ENCODE results near the gene ANKDD1B. TPM values are rescaled to one million over a fixed set of nuclear protein-coding genes. Genes with fewer than 3 reads are reported as not detected.

Gene ANKDD1B
- total and polyA plus RNA-seq, 2 donors (not counting 1 experiment from before 2014, with no cell fraction given): 0.07 to 0.66 TPM

DNA sequence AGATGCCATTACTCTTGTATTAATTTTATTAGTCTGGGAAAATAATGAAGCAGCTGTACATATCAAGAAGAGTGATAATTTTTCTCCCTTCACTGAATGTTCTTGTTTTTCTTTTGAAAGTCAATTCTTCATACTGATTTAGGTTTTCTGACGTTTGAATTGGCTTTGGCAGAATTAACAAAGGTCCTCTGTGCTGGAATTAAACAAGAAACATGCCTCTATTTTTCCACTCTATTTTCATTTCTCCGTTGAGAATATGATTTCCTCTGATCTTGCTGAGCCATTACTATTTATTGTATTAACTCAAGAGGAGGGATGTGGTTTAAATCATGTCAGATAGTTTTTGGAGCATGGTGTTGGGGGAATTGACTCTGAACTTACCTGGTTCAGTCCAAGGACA lies 42.3 kb downstream of the ANKDD1B start:
- Histone ChIP-seq H4K20me1 (ENCODE audit: control insufficient read depth, extremely low read depth, insufficient read depth, low read length) (no peaks in the 10 kb centered on the region), H3K4me1 (ENCODE audit: control insufficient read depth, extremely low read depth, insufficient read depth, low read length) (no peaks in the 10 kb centered on the region), H3K27me3 (ENCODE audit: control insufficient read depth, insufficient read depth, low read length) (no peaks in the 10 kb centered on the region), H2AFZ (ENCODE audit: low read length) (no peak overlapping the region), H3K9ac (ENCODE audit: insufficient read depth, low read length) (no peak overlapping the region), H3K27ac (ENCODE audit: insufficient read depth, low read length) (no peak overlapping the region), H3K79me2 (ENCODE audit: control insufficient read depth, insufficient read depth, low read length) (no peaks in the 10 kb centered on the region), H3K4me3 (replicated peaks in 1 of 4; ENCODE audit: control extremely low read depth in 1 of 4, insufficient read depth in 1 of 4, low read depth in 3 of 4, low read length in 4 of 4) (no peak overlapping the region), H3K36me3 (ENCODE audit: control insufficient read depth, insufficient read depth, low read length) (no peaks in the 10 kb centered on the region), H3K9me3 (ENCODE audit: control insufficient read depth, insufficient read depth, low read depth, low read length) (no peaks in the 10 kb centered on the region), H3K4me2 (ENCODE audit: extremely low read depth, insufficient read depth, low read length) (no peak overlapping the region)
- DNase-seq (ENCODE audit: low read depth in 2 of 2): no peak
- TF ChIP-seq EZH2 (IDR thresholded peaks at IDR 0.05; ENCODE audit: low read length, missing control alignments) (no peak), CTCF (conservative IDR thresholded peaks at IDR 0.05 in 1 of 2, IDR thresholded peaks at IDR 0.05 in 1 of 2; ENCODE audit: low read depth in 1 of 2, low read length in 2 of 2) (no peak)

DNA sequence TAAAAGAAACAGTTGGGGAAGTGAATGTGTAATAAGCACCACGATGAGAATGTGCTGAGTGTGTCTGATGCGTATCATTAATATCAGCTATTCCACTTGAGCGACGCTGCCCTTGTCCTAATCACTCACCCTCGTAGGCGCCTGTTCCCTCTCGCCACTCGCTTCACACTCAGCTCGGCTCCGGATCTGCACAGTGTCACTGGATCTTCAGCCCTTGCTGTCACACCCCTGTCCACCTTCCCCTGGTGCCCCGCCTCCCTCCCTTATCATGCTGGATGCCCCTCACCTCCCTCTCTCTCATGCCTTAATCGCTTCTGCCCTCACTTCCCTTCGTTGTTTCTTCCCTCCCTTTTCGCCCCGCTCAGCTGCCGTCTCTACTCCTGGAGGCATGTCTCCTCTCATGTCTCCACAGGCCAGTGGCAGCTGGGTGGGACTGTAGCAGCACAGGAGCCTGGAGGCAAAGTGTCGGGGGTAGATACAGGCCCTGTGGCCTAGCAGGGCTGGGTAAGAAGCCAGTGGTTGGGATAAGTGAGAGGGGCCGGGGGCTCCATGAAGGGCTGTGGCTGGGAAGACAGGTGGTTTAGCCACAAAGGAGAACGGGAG lies 43.5 kb downstream of the ANKDD1B start:
- Histone ChIP-seq H3K4me3 (replicated peaks in 1 of 4; ENCODE audit: control extremely low read depth in 1 of 4, insufficient read depth in 1 of 4, low read depth in 3 of 4, low read length in 4 of 4) (no peak overlapping the region), H2AFZ (ENCODE audit: low read length) (no peak overlapping the region)
- TF ChIP-seq EZH2 (IDR thresholded peaks at IDR 0.05; ENCODE audit: low read length, missing control alignments) (no peak), CTCF (conservative IDR thresholded peaks at IDR 0.05 in 1 of 2, IDR thresholded peaks at IDR 0.05 in 1 of 2; ENCODE audit: low read depth in 1 of 2, low read length in 2 of 2) (no peak)

GRCh38 chr5:75656311-75657003 lies 45.2 kb downstream of the ANKDD1B start:
- Histone ChIP-seq H4K20me1 (ENCODE audit: control insufficient read depth, extremely low read depth, insufficient read depth, low read length) (no peaks in the 10 kb centered on the region), H3K4me3 (replicated peaks in 1 of 4; ENCODE audit: control extremely low read depth in 1 of 4, insufficient read depth in 1 of 4, low read depth in 3 of 4, low read length in 4 of 4) (peak overlapping the region; percentile 55 to 91 (median 64)), H3K36me3 (ENCODE audit: control insufficient read depth, insufficient read depth, low read length) (no peaks in the 10 kb centered on the region), H3K9me3 (ENCODE audit: control insufficient read depth, insufficient read depth, low read depth, low read length) (no peaks in the 10 kb centered on the region), H3K4me2 (ENCODE audit: extremely low read depth, insufficient read depth, low read length) (peak overlapping the region; percentile 74), H3K9ac (ENCODE audit: insufficient read depth, low read length) (no peak overlapping the region), H3K27ac (ENCODE audit: insufficient read depth, low read length) (peak overlapping the region; percentile 42), H2AFZ (ENCODE audit: low read length) (peak overlapping the region; percentile 85), H3K4me1 (ENCODE audit: control insufficient read depth, extremely low read depth, insufficient read depth, low read length) (no peaks in the 10 kb centered on the region), H3K79me2 (ENCODE audit: control insufficient read depth, insufficient read depth, low read length) (no peaks in the 10 kb centered on the region), H3K27me3 (ENCODE audit: control insufficient read depth, insufficient read depth, low read length) (no peaks in the 10 kb centered on the region)
- TF ChIP-seq CTCF (conservative IDR thresholded peaks at IDR 0.05 in 1 of 2, IDR thresholded peaks at IDR 0.05 in 1 of 2; ENCODE audit: low read depth in 1 of 2, low read length in 2 of 2): no peak
- TF ChIP-seq EZH2 (IDR thresholded peaks at IDR 0.05; ENCODE audit: low read length, missing control alignments): no peak
- peak; percentile 41 to 66 for DNase-seq (ENCODE audit: low read depth in 2 of 2)

More for the DNA sequence above, 43.5 kb downstream of the ANKDD1B start:
- H3K27me3 ChIP-seq (ENCODE audit: control insufficient read depth, insufficient read depth, low read length): no peaks in the 10 kb centered on the region
- no peak overlapping the region for H3K4me2 ChIP-seq (ENCODE audit: extremely low read depth, insufficient read depth, low read length)
- H4K20me1 ChIP-seq (ENCODE audit: control insufficient read depth, extremely low read depth, insufficient read depth, low read length): no peaks in the 10 kb centered on the region
- H3K4me1 ChIP-seq (ENCODE audit: control insufficient read depth, extremely low read depth, insufficient read depth, low read length): no peaks in the 10 kb centered on the region
- DNase-seq (ENCODE audit: low read depth in 2 of 2): no peak
- no peaks in the 10 kb centered on the region for H3K79me2 ChIP-seq (ENCODE audit: control insufficient read depth, insufficient read depth, low read length)
- H3K9me3 ChIP-seq (ENCODE audit: control insufficient read depth, insufficient read depth, low read depth, low read length): no peaks in the 10 kb centered on the region
- no peak overlapping the region for H3K27ac ChIP-seq (ENCODE audit: insufficient read depth, low read length)
- no peak overlapping the region for H3K9ac ChIP-seq (ENCODE audit: insufficient read depth, low read length)
- no peaks in the 10 kb centered on the region for H3K36me3 ChIP-seq (ENCODE audit: control insufficient read depth, insufficient read depth, low read length)

Data from fibroblast of lung (primary cell).